Left hindlimb (tissue), 1 donor: ENCODE data around the gene LZTS3.
A peak's percentile ranks its signal among the peaks of the same experiment; 100 is the strongest.
"Not testable (repeated sequence)": the region's sequence is repeated elsewhere in the genome, so short reads cannot be mapped to it uniquely, and the experiment has no call there.

Source experiments
- DNase-seq: peaks from one replicate; pipeline ENCODE4 v3.0.0-alpha.2; 2018

LZTS3 gene

DNA sequence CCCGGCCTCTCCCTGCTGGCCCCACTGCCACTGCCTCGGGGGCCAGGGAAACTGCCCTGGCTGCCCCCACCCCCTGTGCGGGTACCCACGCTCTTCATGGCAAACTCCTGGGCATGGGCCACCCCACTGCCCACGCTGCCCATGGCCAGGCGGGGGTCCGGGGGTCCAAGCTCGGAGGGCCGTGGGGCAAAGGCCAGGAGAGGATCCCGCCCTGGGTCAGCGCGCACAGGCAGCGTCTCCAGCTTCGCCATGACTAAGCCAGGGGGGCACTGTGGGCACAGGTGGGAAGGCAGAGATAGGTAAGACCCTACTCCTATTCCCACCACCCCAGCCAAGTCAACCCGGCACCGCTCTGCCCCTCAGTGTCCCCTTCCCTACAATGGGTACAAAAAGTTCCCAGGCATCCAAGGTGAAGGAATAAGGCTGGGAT lies 6.4 kb downstream of the LZTS3 start:
- no peak for DNase-seq

DNA sequence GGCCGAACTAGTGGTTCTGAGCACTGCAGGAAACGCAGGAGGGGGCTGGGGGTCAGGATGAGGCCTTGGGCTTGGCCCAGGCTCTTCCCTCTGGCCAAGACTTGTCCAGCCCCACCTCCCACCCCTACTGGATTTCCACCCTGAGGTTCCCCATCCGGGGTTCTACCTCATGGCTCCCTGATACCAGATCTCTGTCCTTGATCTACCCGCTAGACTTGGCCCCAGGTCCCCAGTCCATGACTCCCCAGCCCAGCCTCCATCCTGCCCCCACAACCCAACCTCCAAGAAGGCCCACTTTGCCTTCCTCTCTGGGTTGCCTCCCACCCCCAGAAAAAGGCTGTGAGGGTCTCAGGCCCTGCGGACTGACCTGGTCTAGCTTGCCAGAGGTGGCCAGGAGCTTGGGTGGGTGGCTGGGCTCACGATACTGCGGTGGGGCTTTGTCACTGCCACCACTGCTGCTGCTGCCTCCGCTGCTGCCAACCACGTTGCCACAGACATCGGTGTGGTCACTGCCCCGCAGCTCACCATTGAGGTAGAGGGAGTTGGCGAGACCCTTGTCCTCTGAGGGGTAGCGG lies 6.9 kb downstream of the LZTS3 start:
- DNase-seq: no peak

DNA sequence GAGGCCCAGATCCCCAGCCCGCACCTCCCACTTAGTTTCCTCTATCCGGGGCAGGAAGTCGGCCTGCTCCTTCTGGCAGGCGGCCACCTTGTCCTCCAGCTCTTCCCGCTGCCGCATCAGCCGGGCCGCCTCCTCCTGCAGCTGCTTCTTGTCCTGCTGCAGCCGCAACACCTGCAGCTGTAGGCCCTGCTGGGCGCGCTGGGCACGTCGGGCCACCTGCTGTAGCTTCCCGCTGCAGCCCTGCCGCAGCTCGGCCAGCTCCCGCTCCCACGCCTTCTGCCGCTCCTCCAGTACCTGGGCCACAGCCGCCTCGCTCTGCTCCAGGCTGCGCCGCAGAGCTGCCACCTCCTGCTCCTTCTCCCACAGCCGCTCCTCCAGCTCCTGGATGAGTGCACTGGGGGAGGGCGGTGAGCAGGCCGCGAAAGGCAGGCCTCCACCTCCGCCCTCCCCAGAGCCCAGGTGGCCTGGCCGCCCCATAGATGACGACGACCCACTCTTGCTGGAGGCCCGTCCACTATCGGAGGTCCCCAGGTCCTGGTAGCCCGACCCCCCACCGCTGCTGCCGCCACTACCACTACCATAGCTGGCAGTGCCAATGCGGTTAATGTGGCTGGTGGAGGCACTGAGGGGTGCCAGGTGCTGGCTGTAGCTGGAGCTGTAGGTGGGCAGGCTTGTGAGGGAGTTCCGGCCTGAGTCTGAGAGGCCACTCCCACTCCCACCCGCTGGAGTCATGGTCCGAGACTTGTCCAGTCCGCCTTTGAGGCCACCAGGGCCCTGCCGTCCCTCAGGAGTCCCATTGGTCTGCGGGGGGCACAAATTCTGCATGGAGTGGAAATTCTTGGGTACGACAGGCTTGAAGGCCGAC lies 7.6 kb downstream of the LZTS3 start:
- DNase-seq: peak; percentile 67

GRCh38 chr20:3164763-3165410 lies 8.5 kb downstream of the LZTS3 start:
- DNase-seq: no peak

DNA sequence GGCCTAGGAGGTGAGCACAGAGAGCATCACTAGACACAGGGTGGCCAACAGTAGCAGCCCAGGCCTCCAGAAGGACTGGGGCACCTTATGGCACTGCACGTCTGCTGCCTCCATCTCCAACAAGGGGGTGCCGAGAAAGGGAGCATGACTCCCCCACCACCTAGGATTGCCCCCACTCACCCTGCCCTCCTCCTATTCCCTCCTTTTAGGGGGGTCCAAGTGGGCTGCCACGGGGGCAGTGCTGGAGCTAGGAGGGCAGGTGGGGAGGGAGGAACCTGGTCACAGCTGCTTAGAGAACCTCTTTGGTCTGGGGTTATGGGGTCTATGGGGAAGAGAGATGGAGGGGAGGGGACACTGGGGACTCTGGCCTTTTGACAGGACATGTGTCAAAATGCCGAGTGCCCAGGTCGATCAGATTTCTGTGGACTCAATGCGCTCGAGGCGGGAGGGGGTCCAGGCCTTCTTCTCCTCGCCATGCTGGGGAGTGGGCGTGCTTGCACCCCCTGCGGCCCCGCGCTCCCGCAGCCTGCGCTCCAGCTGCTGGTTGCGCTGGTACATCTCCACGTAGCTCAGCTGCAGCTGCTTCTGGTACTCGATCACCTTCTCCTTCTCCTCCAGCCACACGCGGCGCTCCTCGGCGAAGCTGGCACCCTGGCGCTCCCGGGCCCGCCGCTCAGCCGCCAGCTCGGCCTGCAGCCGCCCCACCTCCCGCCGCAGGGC lies 9.1 kb downstream of the LZTS3 start:
- DNase-seq: no peak

GRCh38 chr20:3163099-3164042 lies 10.0 kb downstream of the LZTS3 start:
- no peak for DNase-seq

DNA sequence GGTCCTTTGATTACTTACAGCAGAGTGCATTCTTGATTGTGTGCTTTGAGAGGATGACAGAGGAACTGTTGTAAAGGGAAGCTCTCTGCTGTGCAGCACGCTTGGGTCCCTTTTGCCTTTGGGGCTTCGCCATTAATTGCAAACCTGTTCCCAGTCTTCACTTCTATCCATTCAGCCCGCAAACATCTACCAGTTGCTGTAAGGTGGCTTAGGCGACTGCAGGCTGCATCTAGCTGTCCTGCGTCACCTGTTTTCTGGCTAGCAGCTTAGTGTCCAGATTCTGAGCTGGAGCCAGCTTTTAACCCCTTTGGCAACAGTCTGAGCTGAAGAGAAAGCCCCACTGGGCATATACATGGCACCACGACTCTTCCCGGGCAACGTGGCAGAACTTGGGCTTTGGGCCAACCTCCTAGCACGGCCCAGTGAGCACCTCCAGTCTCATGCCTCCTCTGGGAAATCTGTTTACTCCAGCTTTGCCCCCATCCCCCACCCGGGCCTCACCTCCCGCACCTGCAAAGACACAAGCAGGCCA lies 11.2 kb downstream of the LZTS3 start:
- no peak for DNase-seq

DNA sequence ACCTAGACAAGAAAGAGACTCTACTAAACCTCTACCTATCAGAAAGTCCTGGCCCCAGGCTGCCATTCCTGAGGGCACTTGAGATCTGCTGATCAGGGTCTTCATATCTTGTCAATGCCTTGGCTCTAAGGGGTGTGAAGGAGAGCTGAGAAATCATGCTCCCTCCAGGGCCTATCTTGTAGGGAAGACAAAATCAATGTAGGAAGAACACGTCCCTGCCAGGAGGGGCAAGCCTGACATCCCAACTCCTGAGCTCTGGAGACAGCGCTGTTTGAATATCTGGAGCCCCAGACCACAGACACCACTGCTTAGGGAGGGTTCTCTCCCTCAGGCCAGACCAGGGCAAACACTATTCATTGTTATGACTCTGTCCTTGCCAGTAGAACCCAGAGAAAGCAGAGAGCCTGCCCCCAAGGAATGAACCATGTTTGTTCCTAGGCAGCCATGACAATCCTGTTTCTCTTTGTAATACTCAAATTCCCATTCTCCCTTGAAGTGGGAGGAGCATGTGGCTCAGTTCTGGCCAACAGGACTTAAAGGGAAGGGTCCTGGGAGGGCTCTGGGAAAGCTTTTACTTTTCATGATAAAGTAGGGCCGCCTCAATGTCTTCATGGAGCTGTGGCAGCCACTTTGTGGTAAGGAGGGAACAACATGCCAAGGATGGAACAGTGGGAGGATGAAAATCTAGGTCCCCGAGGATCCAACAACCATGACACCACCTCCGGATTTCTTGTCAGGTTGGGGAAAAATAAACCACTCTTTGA lies 11.9 kb downstream of the LZTS3 start:
- no peak for DNase-seq

DNA sequence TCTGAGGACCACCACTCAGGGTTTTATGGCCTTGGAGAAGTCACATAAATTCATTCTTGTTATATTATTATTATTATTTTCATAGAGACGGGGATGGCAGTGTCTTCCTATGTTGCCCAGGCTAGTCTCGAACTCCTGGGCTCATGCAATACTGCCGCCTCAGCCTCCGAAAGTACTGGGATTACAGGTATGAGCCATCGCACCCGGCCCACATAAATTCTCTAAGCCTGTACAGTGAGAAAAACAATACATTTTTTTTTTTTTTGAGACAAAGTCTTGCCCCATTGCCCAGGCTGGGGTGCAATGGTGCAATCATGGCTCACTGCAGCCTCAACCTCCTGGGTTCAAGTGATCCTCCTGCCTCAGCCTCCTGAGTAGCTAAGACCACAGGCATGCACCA lies 12.9 kb downstream of the LZTS3 start:
- no peak for DNase-seq

DNA sequence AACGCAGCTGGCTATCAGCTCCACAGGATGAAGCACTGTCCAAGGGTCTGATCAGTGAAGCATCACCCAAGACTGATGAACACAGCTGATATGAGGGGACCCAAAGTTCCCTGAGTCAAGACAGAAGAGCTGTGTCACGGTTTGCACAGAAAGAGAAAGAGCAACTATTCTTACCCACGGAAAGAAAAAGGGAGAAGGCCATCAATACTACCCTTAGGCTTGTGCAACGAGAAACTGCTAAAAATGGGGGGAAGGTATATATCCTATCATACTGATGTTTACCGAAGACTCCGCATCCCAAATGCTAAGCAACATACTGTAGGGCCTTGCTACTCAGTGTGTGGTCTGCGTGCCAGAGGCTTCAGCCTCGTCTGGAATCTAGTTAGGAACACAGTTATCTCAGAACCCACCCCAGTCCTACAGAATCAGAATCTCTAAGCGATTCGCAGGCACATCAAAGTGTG lies 14.3 kb downstream of the LZTS3 start:
- no peak for DNase-seq

- no peak for DNase-seq
Observed at GRCh38 chr20:3157817-3158216, 15.5 kb downstream of the LZTS3 start.

GRCh38 chr20:3156811-3157619 lies 16.3 kb downstream of the LZTS3 start:
- no peak for DNase-seq

DNA sequence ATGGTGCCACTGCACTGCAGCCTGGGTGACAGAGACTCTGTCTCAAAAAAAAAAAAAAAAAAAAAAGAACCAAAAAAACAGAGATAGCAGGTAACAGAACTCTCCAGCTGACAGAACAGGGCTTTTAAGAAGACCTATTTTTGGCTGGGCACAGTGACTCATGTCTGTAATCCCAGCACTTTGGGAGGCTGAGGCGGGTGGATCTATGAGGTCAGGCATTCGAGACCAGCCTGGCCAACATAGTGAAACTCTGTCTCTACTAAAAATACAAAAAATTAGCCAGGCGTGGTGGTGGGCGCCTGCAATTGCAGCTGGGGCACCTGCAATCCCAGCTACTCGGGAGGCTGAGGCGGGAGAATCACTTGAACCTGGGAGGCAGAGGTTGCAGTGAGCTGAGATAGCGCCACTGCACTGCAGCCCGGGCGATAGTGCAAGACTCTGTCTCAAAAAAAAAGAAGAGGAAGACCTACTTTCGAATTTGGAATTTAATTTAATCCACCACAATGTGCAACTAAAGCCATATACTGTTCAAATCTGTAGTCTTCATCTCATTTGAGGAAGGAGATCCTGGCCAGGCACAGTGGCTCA lies 21.2 kb downstream of the LZTS3 start:
- not testable (repeated sequence) for DNase-seq

DNA sequence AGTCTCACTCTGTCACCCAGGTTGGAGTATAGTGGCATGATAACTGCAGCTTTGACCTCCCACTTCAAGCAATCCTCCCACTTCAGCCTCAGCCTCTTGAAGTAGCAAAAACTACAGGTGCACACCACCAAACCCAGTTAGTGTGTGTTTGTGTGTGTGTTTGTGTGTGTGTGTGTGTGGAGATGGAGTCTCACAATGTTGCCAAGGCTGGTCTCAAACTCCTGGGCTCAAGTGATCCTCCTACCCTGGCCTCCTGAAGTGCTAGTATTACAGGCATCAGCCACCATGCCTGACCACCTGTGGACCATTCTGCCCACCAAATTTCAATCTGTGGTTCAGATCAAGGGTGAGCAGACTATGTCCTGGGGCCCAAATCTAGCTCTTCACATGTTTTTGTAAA lies 22.4 kb downstream of the LZTS3 start:
- no peak for DNase-seq

- no peak for DNase-seq
Observed at GRCh38 chr20:3146732-3147341, 26.5 kb downstream of the LZTS3 start.

GRCh38 chr20:3141757-3142156 lies 31.6 kb downstream of the LZTS3 start:
- no peak for DNase-seq

DNA sequence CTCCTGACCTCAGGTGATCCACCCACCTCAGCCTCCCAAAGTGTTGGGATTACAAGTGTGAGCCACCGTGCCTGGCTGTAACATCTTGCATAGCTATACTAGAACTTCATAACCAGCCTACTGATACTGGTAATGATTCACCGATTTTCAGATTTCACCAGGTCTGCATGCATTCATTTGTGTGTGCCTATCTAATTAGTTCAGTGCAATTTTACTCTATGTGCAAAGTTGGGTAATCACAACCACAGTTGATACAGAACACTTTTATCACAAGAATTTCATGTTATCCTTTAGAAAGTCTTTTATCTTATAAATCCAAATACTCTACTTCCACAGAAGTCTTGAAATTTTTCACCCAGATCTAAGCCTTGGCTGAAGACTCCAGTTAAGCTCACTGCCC lies 35.9 kb downstream of the LZTS3 start:
- no peak for DNase-seq

GRCh38 chr20:3135507-3136070 lies 37.8 kb downstream of the LZTS3 start:
- no peak for DNase-seq

DNA sequence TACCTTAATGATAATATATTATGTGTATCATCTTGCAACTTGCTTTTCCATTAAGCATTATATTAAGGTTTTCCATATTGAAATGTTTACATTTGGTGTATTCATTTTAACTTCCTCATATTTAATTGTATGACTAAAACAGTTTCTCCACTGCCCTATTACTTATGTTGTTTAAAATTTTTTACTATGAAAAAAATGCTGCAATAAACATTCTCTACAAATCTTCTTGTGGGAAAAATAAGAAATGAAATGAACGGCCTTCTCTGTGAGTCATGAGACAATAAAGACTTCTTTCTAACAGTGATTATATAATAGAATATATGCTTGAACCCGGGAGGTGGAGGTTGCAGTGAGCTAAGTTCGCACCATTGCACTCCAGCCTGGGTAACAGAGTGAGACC lies 39.2 kb downstream of the LZTS3 start:
- no peak for DNase-seq
